Adrenal gland (tissue), 5 donors: ENCODE results near the gene COL23A1.

Source experiments
- CTCF ChIP-seq, 6 experiments: fragments of 450-650 bp in 4 of 6; fragments of 200-600 bp in 2 of 6; sonication (generic) in 1 of 6; IDR thresholded peaks; 1 replicate in 5 of 6; 2 replicates in 1 of 6; pipeline versions ENCODE4 v1.5.1 to v1.8.0; 2016 to 2021; ENCODE audit warnings: antibody characterized with exemption in 6 of 6, mild to moderate bottlenecking in 2 of 6, moderate library complexity in 1 of 6
- POLR2A ChIP-seq, 2 donors: fragments of 450-650 bp; IDR thresholded peaks; one replicate each; pipeline ENCODE4 v1.6.1; 2017; ENCODE audit warnings: antibody characterized with exemption in 2 of 2, mild to moderate bottlenecking in 2 of 2, moderate library complexity in 1 of 2
- donor health status: DM: no; HTN: no; CAD: no.

- TF ChIP-seq CTCF (IDR thresholded peaks at IDR 0.05) (no peak), POLR2A (IDR thresholded peaks at IDR 0.05) (no peak)
These were observed 202.4 kb downstream of the COL23A1 start for GRCh38 chr5:178387856-178388190.
